ENCODE data around the gene RALBP1.

The RALBP1 gene

DNA sequence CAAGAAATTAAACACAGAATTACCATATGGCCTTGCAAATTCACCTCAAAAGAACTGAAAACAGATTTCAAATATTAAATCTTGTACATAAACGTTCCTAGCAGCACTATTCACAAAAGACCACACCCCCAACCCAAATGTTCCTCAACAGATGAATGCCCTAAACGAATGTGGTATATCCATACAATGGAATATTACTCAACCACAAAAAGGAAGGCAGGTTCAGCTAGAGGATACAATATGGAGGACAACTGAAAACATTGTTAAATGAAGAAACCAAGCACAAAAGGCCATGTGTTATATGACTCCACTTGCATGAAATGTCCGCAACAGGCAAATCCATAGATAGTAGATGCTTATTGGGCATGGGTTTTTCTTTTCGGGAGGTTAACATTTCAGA is 77.3 kb downstream of the RALBP1 start:
- DNase-seq: no peak

DNA sequence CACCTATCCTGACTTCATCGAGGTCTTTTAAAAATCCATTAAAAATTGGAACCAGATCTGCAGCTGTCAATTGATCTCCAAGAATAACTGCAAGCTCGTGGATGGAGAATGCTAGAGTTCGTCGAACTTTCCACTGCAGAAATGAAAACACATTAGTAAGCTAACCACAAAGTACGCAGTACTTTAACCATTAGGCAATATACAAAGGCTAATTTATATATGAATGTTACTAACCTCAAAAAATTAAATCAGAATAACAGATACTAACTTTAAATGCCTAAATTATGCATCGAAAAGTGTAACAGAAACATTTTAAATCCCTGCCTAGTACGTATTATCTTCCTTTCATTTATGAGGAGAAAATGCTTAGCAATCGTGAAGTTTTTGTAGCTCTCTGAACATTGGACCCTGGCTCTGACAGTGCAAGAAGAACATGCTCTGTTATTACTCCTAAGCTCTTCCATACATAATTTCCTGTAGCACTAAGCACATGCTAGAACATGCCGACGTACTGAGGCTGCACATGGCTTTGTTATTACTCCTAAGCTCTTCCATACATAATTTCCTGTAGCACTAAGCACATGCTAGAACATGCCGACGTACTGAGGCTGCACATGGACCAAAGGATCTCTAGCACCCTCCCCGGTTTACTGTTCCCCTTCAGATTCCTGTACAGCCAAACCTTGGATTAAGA is 82.1 kb downstream of the RALBP1 start:
- DNase-seq: no peak

DNA sequence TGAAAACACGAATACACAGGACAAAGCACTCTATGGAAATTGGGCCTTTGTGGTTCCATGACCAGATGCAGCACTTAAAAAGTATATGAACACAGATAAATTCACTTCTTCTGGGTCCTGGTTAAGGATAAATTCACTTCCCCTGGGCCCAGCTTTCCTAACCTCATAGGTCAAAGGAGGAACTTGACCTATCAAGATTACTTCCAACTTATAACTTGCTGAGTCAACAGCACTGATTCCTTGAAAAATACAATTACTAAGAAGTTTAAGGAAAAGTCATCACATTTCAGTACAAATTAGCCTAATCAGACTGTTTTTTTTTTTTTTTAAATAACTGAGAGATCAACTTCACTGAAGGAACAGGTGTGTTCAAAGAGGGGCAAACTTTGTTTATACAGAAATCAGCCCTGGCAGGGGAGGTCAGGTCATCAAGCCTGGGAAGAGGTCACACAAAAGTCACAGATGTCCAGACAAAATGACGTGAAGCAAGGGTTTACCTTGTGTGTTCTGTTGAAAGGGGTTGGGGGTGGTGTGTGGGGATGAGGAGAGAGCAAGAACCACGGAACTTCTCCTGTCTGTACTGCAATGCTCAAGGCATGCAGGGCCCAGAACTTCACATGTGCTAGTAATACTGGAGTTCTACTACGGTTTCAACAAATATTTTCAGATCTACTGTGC is 83.2 kb downstream of the RALBP1 start:
- DNase-seq: no peak

DNA sequence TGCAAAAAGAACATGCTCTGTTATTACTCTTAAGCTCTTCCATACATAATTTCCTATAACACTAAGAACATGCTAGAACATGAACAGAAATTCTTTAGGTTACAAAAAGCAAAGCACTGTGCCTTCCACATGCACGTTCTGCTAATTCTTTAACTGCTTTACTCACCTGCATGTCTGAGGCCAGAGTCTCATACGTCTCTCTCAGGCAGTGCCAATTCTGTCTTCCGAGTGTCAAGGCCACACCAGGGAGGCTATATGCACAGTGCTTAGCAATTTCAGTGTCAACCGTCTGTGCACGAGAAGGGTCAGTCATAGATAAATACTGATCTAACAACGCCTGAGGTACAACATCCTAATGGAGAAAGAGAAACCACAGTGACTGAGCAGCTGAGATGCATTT is 83.9 kb downstream of the RALBP1 start:
- DNase-seq: no peak

DNA sequence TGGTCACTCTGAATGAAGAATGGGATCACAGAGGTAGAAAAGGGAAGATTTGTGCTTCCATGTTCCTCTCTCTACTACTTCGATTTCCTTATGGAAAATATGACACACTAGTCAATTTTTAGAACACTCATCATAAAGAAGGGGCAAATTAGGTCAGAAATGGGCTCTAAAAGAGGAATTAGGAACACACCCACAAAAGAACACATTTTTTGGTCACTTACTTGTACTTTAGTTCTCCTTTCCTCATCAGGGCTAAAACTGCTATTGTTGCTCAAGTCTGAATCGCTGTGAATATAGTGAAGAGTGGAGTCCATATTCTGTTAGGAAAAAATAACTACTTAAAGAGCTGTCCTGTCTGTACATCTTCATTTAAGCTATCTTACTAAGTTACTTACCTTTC is 86.4 kb downstream of the RALBP1 start:
- no peak for DNase-seq

DNA sequence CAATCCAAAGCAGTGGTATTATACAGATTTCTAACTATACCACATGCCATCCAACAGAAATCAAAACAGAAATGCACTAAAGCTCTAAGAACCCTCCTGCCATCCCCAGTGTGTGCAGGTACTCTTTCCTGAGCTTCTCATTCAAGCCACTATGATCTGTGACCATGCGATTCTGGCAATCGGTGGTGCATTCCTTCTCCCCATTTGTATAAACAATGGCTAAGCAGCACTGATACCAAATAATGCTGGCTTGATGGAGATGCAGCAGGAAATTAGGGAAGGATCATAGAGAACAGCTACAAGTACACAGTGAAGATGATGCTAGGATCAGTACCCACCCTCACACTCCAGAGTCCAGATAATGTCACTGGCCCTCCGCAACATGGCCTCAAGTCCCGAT is 87.3 kb downstream of the RALBP1 start:
- no peak for DNase-seq

DNA sequence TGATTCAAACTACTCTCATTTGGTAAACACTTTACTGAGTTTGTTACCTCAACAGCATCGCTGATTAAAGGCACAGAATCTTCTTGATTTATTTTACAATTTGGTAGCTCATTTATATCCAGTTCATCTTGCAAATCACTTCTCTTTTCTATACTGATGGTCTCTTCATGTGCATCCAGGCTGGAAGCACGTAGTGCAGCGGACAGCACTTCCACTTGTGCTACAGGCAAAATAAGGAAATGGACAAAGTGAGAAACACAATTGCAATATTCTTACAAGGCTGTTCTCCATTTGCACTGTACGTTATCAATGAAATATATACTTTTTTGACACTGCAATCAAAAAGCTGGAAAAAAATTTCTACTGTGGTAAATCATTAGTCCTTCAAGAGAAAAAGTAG is 88.0 kb downstream of the RALBP1 start:
- DNase-seq: no peak

DNA sequence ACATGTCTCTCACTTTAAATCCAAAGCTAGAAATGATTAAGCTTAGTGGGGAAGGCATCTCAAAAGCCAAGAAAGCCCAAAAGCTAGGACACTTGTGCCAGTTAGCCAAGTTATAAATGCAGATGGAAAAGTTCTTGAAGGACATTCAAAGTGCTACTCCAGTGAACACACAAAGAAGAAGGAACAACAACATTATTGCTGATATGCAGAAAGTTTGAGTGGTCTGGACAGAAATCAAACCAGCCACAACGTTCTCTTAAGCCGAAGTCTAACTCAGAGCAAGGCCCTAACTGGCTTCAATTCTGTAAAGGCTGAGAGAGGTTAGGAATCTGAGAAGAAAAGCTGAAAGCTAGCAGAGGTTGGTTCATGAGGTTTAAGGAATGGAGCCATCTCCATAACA is 90.1 kb downstream of the RALBP1 start:
- DNase-seq: no peak

DNA sequence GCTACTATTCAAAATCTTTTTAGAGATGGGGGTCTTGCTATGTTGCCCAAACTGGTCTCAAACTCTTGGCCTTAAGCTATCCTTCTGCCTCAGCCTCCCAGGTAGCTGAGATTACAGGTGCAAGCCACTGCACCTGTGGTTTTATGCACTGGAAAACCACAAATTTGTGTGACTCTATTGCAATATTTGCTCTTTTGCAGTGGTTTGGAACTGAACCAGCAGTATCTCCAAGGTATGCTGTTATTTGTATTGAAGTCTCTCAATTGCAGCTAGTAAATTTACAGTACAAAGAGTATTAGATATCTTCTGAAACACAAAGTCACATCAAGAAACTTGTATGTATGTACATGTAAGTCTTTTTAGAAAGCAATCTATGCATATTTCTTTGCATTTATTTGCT is 92.9 kb downstream of the RALBP1 start:
- DNase-seq: no peak

DNA sequence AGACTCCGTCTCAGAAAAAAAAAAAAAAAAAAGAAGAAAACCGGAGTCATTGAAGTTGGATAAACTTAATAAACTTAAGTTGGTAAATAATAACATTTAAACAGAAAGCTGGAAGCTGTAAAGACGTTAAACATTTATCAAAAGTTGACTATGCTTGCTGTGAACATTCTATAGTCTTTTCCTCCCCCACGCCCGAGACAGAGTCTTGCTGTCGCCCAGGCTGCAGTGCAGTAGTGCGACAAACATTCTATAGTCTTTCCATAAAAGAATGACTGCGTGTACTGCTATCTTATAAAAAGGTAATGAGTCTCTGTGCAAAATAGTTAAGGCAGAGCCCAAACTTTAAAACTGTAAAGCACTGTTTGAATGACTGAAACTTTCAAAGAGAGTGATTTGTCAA is 93.9 kb downstream of the RALBP1 start:
- no peak for DNase-seq

DNA sequence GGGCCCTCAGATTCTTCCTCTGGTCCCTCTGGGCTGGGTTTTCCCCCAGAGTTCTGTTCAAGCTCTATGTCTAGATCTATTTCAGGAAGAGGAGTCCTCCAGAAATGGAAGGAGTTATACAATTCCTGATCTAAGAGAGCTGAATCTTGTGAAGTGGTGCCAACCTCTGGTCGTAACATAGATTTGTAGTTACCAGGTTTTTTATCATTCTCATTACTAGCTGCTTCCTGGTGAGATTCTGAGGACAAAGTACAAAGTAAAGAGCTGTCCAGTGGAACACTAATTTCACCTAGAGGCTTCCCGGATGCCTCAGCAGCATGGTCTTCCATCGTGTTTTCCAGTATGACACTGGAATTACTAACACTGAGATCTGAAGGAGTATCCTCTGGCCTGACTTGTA is 94.9 kb downstream of the RALBP1 start:
- DNase-seq: no peak

DNA sequence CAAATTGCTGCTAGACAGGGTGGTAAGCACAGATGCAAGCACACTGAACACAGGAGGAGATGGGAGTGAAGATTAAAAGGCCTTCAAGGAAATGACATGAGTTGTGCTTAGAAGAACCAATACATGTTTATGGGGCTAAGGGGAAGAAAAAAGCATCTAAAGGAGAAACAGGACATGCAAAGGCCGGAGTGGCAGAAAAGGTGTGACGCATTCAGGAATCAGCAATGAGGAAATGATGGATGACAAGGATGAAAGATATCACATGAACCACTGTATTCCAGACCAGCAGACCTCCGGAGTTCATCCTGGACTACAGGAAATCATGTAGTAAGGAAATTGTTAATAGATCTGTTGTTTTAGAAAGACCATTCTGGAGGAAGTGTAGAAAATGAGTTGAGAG is 96.2 kb downstream of the RALBP1 start:
- DNase-seq: no peak

DNA sequence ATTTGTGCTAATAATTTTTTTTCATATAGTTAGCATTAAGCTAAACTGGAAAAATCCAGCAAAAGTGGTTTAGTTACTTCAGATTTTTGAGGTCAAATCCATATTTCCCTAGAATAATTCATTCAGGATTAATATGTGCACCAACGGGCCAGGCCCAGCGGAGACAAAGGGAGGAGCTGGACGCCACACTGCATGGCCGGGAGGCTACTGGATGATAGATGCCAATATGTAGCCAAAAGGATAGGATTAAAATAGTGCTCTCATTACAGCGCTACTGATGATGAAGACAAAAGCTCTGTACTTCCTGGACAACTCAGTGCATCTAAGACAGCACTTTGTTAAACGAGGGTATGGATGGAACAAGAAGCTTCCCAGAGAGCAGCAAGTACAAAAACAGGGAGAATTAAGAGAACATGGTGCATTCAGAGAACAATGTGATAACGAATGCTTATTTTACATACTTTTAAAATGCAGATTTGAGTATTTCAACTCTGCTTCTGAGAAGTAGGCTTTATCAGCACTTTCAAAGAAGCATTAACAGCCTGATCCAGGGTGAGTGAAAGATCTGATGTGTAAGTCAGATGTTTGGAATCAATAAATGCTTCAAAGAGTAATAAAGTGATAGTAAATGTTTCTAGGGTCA is 99.3 kb downstream of the RALBP1 start:
- DNase-seq: no peak

DNA sequence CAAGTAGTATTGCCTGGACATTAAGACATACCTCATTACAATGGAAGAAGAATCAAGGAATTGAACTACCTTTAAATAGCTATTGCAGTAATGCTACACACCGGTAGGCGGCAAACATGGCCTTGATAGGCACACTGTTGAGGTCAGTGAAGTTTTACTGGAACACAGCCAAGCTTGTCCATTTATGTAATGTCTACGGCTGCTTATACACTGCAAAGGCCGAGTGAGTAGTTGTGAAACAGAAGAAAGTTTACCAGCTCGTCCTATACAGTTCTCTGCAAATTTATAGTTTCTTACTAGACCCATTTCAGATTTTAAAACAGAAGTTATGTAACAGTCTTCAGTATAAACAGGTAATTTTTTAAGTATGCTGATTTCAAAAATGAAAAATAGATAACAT is 100.2 kb downstream of the RALBP1 start:
- DNase-seq: peak; percentile 18

DNA sequence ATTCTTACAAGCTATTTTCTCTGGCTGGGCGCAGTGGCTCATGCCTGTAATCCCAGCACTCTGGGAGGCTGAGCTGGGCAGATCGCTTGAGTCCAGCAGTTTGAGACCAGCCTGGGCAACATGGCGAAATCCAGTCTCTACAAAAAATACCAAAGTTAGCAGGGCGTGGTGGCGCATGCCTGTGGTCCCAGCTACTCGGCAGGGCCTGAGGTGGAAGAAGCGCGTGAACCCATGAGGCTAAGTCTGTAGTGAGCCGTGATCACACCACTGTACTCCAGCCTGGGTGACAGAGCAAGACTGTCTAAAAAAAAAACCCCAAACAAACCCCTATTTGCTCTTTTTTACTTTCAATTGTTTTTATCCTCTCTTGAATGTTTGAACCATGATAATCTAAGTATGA is 102.0 kb downstream of the RALBP1 start:
- DNase-seq: no peak

DNA sequence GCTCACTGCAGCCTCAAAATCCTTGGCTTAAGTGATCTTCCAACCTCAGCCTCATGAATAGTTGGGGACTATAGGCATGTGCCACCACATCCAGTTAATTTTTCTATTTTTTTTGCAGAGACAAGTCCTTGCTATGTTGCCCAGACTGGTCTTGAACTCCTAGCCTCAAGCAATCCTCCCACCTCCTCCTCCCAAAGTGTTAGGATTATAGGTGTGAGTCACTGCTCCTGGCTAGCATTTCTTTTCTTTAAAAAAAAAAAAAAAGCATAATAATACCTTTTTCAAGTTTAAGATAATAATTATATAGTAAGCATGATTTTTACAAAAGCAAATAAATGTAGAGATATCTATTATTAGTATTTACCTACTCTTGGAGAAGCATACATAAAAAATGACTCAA is 103.0 kb downstream of the RALBP1 start:
- no peak for DNase-seq

DNA sequence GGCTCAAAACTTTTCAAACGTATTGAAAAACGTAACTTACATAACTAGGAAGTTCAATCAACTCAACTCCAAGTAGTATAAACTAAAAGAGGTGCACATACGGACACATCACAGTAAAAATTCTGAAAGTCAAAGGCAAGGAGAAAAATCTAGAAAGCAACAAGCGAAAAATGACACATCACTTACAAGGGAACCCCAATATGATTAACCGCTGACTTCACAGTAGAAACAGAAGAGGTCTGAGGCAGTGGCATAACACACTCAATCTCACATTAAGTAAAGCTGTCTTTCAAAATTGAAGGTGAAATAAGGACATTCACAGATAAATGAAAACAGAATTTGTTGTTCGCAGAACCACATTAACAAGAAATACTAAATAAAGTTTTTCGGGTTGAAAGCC is 106.4 kb downstream of the RALBP1 start:
- no peak for DNase-seq

DNA sequence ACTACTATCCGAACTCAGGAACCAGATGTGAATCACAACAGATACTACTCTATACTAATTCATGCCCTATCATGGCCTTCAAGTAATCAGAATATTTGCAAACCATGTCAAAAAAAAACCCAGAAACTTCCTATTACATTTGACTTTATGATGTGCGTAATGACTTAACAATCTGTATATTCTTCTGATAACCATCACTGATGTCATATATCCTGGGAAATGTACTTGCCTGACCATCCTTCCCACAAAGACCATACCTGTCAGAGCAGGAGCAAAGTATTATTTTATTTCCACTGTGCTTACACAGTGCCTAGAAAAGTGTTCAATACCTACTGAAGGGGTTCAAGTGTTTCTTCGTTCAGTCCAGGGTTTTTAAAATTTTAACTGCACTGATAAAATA is 111.5 kb downstream of the RALBP1 start:
- no peak for DNase-seq
